DMS114 treated with DMSO at 0.1 percent for 48 hours (cell line): ENCODE data around the gene CLEC17A.
A peak's percentile ranks its signal among the peaks of the same experiment; 100 is the strongest.
"Not testable (repeated sequence)": the region's sequence is repeated elsewhere in the genome, so short reads cannot be mapped to it uniquely, and the experiment has no call there.

Experiments used
- DNase-seq: peaks from one replicate; lab custom pipeline; 2025; ENCODE audit not compliant: unreplicated experiment; lab: John Stamatoyannopoulos, UW

CLEC17A gene

GRCh38 chr19:14582894-14583340 lies at the start of gene CLEC17A:
TSS of gene CLEC17A (plus strand) at chr19:14583084. CDS start at chr19:14583161, 77 bp downstream.
- no peak for DNase-seq

DNA sequence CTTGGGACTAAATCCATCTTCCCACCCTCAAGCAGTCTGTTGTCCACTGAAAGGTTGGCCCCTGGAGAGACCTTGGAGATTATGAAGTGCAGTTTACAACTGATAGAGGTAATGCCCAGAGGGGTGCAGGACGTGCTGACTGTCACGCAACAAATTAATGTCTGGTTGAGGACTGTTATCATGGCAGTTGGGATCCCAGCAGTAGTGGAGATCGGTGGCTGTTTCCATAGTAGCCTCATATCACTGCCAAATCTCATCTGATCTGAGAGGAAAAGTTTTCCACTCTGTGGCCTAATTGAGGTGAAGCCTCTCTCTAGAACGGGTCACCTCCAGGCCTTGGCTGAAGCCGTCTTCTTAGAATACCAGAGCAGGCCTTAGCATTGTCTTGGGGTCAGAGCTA lies 49.4 kb upstream of the CLEC17A start:
- no peak for DNase-seq

GRCh38 chr19:14536926-14537692 lies 45.8 kb upstream of the CLEC17A start:
- no peak for DNase-seq

DNA sequence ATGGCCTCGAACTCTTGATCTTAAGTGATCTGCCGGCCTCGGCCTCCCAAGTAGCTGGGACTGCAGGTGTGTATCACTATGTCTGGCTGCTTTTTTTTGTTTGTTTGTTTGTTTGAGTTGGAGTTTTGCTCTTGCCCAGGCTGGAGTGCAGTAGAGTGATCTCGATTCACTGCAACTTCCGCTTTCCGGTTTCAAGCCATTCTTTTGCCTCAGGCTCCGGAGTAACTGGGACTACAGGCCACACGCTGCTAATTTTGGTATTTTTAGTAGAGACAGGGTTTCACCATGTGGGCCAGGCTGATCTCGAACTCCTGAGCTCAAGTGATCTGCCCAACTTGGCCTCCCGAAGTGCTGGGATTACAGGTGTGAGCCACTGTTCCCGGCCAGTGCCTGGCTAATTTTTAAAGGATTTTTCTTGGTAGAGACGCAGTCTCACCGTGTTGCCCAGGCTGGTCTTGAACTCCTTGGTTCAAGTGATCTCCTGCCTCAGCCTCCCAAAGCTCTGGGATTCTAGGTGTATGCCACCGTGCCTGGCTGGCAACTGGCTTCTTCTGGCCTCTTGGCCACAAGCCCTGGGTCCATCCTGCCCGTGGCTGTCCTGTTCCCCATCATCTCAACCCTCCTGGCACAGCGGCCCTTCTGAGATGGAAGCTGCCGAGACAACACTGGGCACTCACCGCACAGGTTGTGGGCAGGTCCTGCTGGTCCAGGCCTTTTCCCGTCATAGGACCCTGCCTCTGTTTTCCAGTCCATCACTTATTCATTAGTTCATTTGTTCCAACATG lies 42.0 kb upstream of the CLEC17A start:
- DNase-seq: no peak

DNA sequence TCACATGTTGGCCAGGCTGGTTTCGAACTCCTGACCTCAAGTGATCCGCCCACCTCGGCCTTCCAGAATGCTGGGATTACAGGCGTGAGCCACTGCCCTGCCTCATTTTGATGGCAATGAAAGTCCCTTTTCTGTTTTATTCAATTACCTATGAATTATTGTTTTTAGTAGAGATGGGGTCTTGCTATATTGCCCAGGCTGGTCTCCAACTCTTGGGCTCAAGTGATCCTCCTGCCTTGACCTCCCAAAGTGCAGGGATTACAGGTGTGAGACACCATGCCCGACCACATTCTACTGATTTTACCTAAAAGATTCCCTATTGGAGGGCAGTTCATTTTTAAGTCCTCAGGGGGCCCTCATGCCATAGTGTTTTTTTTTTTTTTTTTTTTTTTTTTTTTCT lies 40.9 kb upstream of the CLEC17A start:
- not testable (repeated sequence) for DNase-seq

- no peak for DNase-seq
These were observed 40.1 kb upstream of the CLEC17A start for GRCh38 chr19:14542711-14543328.

GRCh38 chr19:14544047-14544446 lies 38.8 kb upstream of the CLEC17A start:
- no peak for DNase-seq

DNA sequence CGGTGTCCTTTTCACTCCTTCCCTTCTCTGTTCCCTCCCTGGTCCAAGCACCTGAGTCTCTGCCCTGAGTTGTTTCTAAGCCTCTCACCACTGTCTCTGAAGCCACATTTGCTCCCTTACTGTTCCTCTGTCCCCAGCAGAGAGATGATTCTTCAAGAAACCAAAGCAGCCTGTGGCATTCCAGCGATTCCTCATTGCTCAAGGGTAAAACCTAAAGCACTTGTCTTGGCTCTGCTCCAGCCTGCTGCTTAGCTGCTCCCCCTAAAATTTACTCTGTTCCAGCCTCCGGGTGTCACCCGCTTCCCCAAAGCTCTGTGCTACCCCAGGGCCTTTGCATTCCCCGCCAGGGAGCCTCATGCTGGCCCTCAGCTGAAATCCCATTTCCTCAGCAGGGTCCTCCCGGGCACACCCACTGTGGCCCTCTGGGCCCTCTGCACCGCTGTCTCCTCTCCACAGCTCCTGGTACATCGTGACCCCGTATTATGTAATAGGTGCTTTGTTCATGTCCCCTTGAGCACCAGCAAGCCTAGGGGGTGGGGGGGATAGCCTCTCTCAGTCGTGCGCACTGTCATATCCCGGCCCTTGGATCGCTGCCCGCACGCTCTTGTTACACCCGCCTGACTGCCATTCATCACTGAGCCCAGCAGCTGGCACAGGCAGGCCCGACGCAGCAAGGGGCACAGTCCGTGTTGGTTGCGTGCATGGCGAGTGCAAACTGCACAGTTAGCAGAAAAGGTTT lies 37.7 kb upstream of the CLEC17A start:
- DNase-seq: no peak

GRCh38 chr19:14545716-14546082 lies 37.2 kb upstream of the CLEC17A start:
- no peak for DNase-seq

- no peak for DNase-seq
These were observed 32.6 kb upstream of the CLEC17A start for GRCh38 chr19:14550201-14550754.

- not testable (repeated sequence) for DNase-seq
These were observed 31.5 kb upstream of the CLEC17A start for GRCh38 chr19:14551134-14552005.

DNA sequence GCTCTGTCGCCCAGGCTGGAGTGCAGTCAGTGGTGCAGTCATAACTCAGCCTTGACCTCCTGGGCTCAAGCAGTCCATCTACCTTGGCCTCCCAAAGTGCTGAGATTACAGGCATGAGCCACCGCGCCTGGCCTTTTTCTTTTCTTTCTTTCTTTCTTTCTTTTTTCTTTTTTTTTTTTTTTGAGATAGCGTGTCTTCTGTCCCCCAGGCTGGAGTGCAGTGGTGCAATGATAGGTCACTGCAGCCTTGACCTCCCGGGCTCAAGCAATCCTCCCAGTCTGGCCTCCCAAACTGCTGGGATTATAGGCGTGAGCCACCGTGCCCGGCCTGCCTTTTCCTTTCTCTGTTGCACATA lies 30.9 kb upstream of the CLEC17A start:
- DNase-seq: not testable (repeated sequence)

DNA sequence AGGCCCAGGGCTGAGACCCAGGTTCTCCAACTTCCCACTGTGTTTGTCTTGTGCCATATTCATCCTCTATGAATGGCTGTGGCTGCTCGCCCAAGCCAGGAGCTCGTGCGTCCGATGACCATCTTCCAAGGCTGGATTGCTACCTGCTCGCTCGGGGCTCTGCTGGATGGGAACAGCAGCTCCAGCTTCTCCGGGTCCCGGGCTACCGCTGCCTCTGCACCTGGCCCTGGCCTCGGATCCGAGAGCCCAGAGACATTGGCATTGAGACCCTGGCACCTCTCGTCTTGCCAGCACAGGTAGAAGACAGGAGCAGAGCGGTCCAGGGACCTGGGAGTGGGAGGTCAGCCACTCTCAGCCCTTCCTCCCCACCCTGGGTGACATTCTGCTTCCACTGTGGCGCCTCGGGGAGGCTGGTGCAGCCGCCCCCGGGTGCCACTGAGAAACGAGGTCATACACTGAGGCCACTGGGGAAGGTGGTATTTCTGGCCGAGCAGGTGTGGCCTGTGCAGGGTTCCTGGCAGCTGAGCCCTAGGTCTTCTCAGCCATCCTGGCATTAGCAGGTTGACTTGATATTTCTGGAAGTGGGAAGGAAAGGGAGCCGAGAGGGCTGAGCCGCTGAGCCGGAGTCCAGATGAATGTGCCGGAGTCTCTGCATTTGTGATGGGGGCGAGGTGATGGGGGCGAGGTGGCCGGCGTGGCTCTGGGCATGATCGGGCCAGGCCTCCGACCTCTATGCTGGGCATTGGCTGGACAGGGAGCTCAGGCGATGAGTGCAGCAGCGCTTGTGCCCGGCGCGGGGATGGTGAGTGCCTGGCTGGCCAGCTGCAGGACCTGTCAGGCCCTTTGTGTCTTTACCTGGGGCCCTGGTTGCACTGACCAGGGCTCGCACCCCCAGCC lies 29.6 kb upstream of the CLEC17A start:
- DNase-seq: no peak

- no peak for DNase-seq
These were observed 29.0 kb upstream of the CLEC17A start for GRCh38 chr19:14553939-14554243.

- DNase-seq: no peak
These were observed 28.5 kb upstream of the CLEC17A start for GRCh38 chr19:14554382-14554812.

GRCh38 chr19:14555918-14556661 lies 26.8 kb upstream of the CLEC17A start:
- DNase-seq: no peak

- DNase-seq: peak; percentile 12
These were observed 26.2 kb upstream of the CLEC17A start for GRCh38 chr19:14556662-14557188.
